Esophagus squamous epithelium (tissue), 5 donors: ENCODE results near the gene ETNPPL. TPM values are rescaled to one million over a fixed set of nuclear protein-coding genes. Genes with fewer than 3 reads are reported as not detected.

ENCODE experiments used
- DNase-seq: peaks from one replicate; lab custom pipeline; 2025; lab: John Stamatoyannopoulos, UW
- H3K27ac ChIP-seq, 4 donors: fragments of 200-600 bp; sonication (generic); one replicate each; pipeline ENCODE4 v1.5.1; 2016 to 2019; ENCODE audit warnings: mild to moderate bottlenecking in 1 of 4
- H3K27me3 ChIP-seq, 4 donors: fragments of 200-600 bp; sonication (generic); 1 replicate in 3 of 4; 2 replicates in 1 of 4; pipeline versions ENCODE4 v1.5.1 to v1.6.0; 2017 to 2021; ENCODE audit warnings: antibody characterized with exemption in 1 of 4
- H3K36me3 ChIP-seq, 3 donors: fragments of 200-600 bp; sonication (generic); one replicate each; pipeline ENCODE4 v1.5.1; 2016 to 2019
- H3K4me1 ChIP-seq, 3 donors: fragments of 200-600 bp; sonication (generic); one replicate each; pipeline ENCODE4 v1.5.1; 2017 to 2019
- H3K4me3 ChIP-seq, 4 donors: fragments of 200-600 bp; sonication (generic); 1 replicate in 3 of 4; 2 replicates in 1 of 4; pipeline ENCODE4 v1.5.1; 2016 to 2019; ENCODE audit warnings: mild to moderate bottlenecking in 2 of 4, moderate library complexity in 1 of 4
- H3K9me3 ChIP-seq, 3 donors: fragments of 200-600 bp; sonication (generic); one replicate each; pipeline ENCODE4 v1.5.1; 2016 to 2019
- POLR2A ChIP-seq, 4 donors: fragments of 450-650 bp; IDR thresholded peaks; one replicate each; pipeline ENCODE4 v1.6.1; 2017; ENCODE audit warnings: antibody characterized with exemption in 4 of 4, mild to moderate bottlenecking in 4 of 4, moderate library complexity in 3 of 4
- WGBS, 2 donors: methylation state at CpG; one replicate each; pipeline ENCODE4 v1.1.5; 2018; 5-methylcytosine and 5-hydroxymethylcytosine counted together
- intact Hi-C: fragments of 100-400 bp; cut with DNase I; formaldehyde crosslinking; loops from one replicate; pipeline ENCODE4 v1.15.0; 2022
- total RNA-seq, 4 donors: library from RNA; depleted of rRNA; stranded (reverse); fragments of >200 nt; gene quantifications; one replicate each; pipeline ENCODE4 v1.1.0, GENCODE V29; 2016
- TF ChIP-seq, protein P1 (sequence below), 6 experiments: fragments of 450-650 bp in 4 of 6; fragments of 200-600 bp in 2 of 6; sonication (generic) in 2 of 6; IDR thresholded peaks; one replicate each; pipeline ENCODE4 v1.5.1; 2016 to 2019; ENCODE audit warnings: antibody characterized with exemption in 6 of 6, mild to moderate bottlenecking in 4 of 6, moderate library complexity in 4 of 6
- donor health status: DM: yes; HTN: yes; CAD: no.

The ETNPPL gene
- not detected for total RNA-seq

GRCh38 chr4:108762559-108763225, at the start of gene ETNPPL:
Gene ETNPPL, minus strand, starts transcription at chr4:108763053. Its CDS starts 155 bp downstream, at chr4:108762898.
- DNase-seq = no peak

GRCh38 chr4:108811486-108811885, 48.6 kb upstream of the ETNPPL start:
- Histone ChIP-seq H3K27ac (no peak overlapping the region), H3K4me3 (no peak overlapping the region), H3K9me3 (no peaks in the 10 kb centered on the region), H3K27me3 (no peaks in the 10 kb centered on the region), H3K36me3 (no peaks in the 10 kb centered on the region), H3K4me1 (no peaks in the 10 kb centered on the region)
- intact Hi-C loops = no loop called here
- DNase-seq = no peak
- WGBS, 2 donors = 50 to 68% methylated on average over 1 of the region's 1 CpG
- TF ChIP-seq POLR2A (IDR thresholded peaks at IDR 0.05) = no peak
- TF ChIP-seq, protein P1, sequence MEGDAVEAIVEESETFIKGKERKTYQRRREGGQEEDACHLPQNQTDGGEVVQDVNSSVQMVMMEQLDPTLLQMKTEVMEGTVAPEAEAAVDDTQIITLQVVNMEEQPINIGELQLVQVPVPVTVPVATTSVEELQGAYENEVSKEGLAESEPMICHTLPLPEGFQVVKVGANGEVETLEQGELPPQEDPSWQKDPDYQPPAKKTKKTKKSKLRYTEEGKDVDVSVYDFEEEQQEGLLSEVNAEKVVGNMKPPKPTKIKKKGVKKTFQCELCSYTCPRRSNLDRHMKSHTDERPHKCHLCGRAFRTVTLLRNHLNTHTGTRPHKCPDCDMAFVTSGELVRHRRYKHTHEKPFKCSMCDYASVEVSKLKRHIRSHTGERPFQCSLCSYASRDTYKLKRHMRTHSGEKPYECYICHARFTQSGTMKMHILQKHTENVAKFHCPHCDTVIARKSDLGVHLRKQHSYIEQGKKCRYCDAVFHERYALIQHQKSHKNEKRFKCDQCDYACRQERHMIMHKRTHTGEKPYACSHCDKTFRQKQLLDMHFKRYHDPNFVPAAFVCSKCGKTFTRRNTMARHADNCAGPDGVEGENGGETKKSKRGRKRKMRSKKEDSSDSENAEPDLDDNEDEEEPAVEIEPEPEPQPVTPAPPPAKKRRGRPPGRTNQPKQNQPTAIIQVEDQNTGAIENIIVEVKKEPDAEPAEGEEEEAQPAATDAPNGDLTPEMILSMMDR (IDR thresholded peaks at IDR 0.05) = no peak

More at GRCh38 chr4:108762559-108763225, at the start of gene ETNPPL:
- peaks cover 4 to 18% (median 6%) of the 10 kb centered on the region in 3 donors for H3K4me1 ChIP-seq
- no peaks in the 10 kb centered on the region for H3K9me3 ChIP-seq
- 1 to 7% methylated on average over 30 to 32 of the region's 61 CpGs for WGBS, 2 donors
- H3K36me3 ChIP-seq = no peaks in the 10 kb centered on the region
- peak within 1 kb of the TSS; percentile 19 to 69 (median 50) for H3K4me3 ChIP-seq
- peaks cover 0 to 59% (median 0%) of the 10 kb centered on the region in 4 donors for H3K27me3 ChIP-seq
- TF ChIP-seq, protein P1 (IDR thresholded peaks at IDR 0.05) = no peak
- TF ChIP-seq POLR2A (IDR thresholded peaks at IDR 0.05) = no peak
- intact Hi-C loops = no loop called here
- no peak within 1 kb of the TSS for H3K27ac ChIP-seq

GRCh38 chr4:108810087-108810486, 47.2 kb upstream of the ETNPPL start:
- no peak for DNase-seq
- intact Hi-C loops = no loop called here
- 81 to 85% methylated on average over 1 of the region's 1 CpG for WGBS, 2 donors

GRCh38 chr4:108804648-108805273, 41.9 kb upstream of the ETNPPL start:
- intact Hi-C loops = no loop called here
- Histone ChIP-seq H3K27ac (no peak overlapping the region), H3K36me3 (no peaks in the 10 kb centered on the region), H3K27me3 (no peaks in the 10 kb centered on the region), H3K4me1 (no peaks in the 10 kb centered on the region), H3K9me3 (no peaks in the 10 kb centered on the region), H3K4me3 (no peak overlapping the region)
- 65 to 73% methylated on average over 5 of the region's 5 CpGs for WGBS, 2 donors
- TF ChIP-seq, protein P1 (IDR thresholded peaks at IDR 0.05) = no peak
- no peak for TF ChIP-seq POLR2A (IDR thresholded peaks at IDR 0.05)
- no peak for DNase-seq

More at GRCh38 chr4:108810087-108810486, 47.2 kb upstream of the ETNPPL start:
- Histone ChIP-seq H3K9me3 (no peaks in the 10 kb centered on the region), H3K4me1 (no peaks in the 10 kb centered on the region), H3K27ac (no peak overlapping the region), H3K36me3 (no peaks in the 10 kb centered on the region), H3K27me3 (no peaks in the 10 kb centered on the region), H3K4me3 (no peak overlapping the region)
- TF ChIP-seq POLR2A (IDR thresholded peaks at IDR 0.05) = no peak
- TF ChIP-seq, protein P1 (IDR thresholded peaks at IDR 0.05) = no peak

DNA sequence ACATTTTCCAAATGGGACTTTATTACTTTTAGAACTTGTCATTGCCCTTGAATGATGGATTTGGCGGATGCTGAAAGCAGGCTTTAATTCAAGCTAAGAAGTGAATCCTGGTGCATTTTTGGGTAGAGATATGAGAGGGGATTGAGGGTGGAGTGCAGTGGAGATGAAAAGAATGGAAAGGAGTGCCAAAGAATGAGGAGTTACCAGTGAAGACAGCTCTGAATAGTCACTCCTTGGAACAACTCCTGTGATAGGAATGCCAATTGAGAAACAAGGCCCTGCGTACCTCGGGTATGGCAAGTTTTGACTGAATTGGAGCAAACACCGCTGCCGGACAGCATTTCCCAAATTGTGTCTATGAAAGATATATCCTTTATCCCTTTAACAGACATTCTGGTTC, 36.5 kb upstream of the ETNPPL start:
- DNase-seq = no peak
- Histone ChIP-seq H3K27ac (no peak overlapping the region), H3K4me3 (no peak overlapping the region), H3K36me3 (no peaks in the 10 kb centered on the region), H3K4me1 (peaks cover 0 to 11% (median 0%) of the 10 kb centered on the region in 3 donors), H3K27me3 (no peaks in the 10 kb centered on the region), H3K9me3 (no peaks in the 10 kb centered on the region)
- no peak for TF ChIP-seq POLR2A (IDR thresholded peaks at IDR 0.05)
- TF ChIP-seq, protein P1 (IDR thresholded peaks at IDR 0.05) = no peak
- intact Hi-C loops = no loop called here
- 63 to 73% methylated on average over 5 of the region's 5 CpGs for WGBS, 2 donors
